ENCODE measurements around the gene SIRPA.

GRCh38 chr20:1876975-1877608 lies 18.1 kb upstream of the SIRPA start:
- TF ChIP-seq, protein P1, sequence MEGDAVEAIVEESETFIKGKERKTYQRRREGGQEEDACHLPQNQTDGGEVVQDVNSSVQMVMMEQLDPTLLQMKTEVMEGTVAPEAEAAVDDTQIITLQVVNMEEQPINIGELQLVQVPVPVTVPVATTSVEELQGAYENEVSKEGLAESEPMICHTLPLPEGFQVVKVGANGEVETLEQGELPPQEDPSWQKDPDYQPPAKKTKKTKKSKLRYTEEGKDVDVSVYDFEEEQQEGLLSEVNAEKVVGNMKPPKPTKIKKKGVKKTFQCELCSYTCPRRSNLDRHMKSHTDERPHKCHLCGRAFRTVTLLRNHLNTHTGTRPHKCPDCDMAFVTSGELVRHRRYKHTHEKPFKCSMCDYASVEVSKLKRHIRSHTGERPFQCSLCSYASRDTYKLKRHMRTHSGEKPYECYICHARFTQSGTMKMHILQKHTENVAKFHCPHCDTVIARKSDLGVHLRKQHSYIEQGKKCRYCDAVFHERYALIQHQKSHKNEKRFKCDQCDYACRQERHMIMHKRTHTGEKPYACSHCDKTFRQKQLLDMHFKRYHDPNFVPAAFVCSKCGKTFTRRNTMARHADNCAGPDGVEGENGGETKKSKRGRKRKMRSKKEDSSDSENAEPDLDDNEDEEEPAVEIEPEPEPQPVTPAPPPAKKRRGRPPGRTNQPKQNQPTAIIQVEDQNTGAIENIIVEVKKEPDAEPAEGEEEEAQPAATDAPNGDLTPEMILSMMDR (IDR thresholded peaks at IDR 0.05; ENCODE audit: poor library complexity) = no peak
- TF ChIP-seq EZH2 (IDR thresholded peaks at IDR 0.05; ENCODE audit: borderline replicate concordance) = no peak
